Uterus (tissue), 4 donors: ENCODE measurements around the gene VRK1. TPM values are rescaled to one million over a fixed set of nuclear protein-coding genes. Genes with fewer than 3 reads are reported as not detected.

Experiments
- DNase-seq, 2 donors: peaks; one replicate each; pipeline ENCODE4 v3.0.0-alpha.2; 2019 to 2020
- H3K27ac ChIP-seq, 2 donors: fragments of 200-600 bp; sonication (generic); 1 replicate in 1 of 2; 2 replicates in 1 of 2; pipeline ENCODE4 v1.5.1; 2016 to 2018
- H3K27me3 ChIP-seq, 2 donors: fragments of 200-600 bp; sonication (generic); one replicate each; pipeline ENCODE4 v1.5.1; 2018 to 2019; ENCODE audit warnings: control low read depth in 1 of 2
- H3K36me3 ChIP-seq, 2 donors: fragments of 200-600 bp; sonication (generic); one replicate each; pipeline ENCODE4 v1.5.1; 2019; ENCODE audit warnings: control low read depth in 1 of 2
- H3K4me1 ChIP-seq, 2 donors: fragments of 200-600 bp; sonication (generic); one replicate each; pipeline ENCODE4 v1.5.1; 2018 to 2019; ENCODE audit warnings: control low read depth in 1 of 2
- H3K4me3 ChIP-seq, 2 donors: fragments of 200-600 bp; sonication (generic); 1 replicate in 1 of 2; 2 replicates in 1 of 2; pipeline ENCODE4 v1.5.1; 2018 to 2019; ENCODE audit warnings: mild to moderate bottlenecking in 1 of 2
- H3K9me3 ChIP-seq, 2 donors: fragments of 200-600 bp; sonication (generic); one replicate each; pipeline ENCODE4 v1.5.1; 2019; ENCODE audit warnings: control low read depth in 1 of 2
- CTCF ChIP-seq, 4 experiments: fragments of 200-600 bp in 2 of 4; fragments of 450-650 bp in 2 of 4; sonication (generic) in 2 of 4; IDR thresholded peaks; one replicate each; pipeline ENCODE4 v1.5.1; 2016 to 2019; ENCODE audit warnings: antibody characterized with exemption in 4 of 4, mild to moderate bottlenecking in 2 of 4, moderate library complexity in 1 of 4
- POLR2A ChIP-seq, 2 donors: fragments of 450-650 bp; IDR thresholded peaks; one replicate each; pipeline ENCODE4 v1.6.1; 2016; ENCODE audit warnings: antibody characterized with exemption in 2 of 2, mild to moderate bottlenecking in 1 of 2, moderate library complexity in 1 of 2
- intact Hi-C: fragments of 100-400 bp; cut with DNase I; formaldehyde crosslinking; loops from one replicate; pipeline ENCODE4 v1.15.1; 2023; ENCODE audit warnings: low total_unique reads
- total RNA-seq, 4 donors: library from RNA; depleted of rRNA in 3 of 4; stranded (reverse); fragments of >200 nt in 3 of 4; gene quantifications; one replicate each; pipeline versions ENCODE4 v1.1.0 to v1.2.4, GENCODE V29; 2014 to 2023
- donor health status: DM: yes; HTN: yes; CAD: no.

The VRK1 gene
- total RNA-seq, 4 donors from 2014 or later = 21.0 to 54.5 (median 37.1) TPM

- Histone ChIP-seq H3K9me3 (no peaks in the 10 kb centered on the region), H3K27me3 (no peaks in the 10 kb centered on the region), H3K4me1 (peaks cover 0 to under 1% of the 10 kb centered on the region in 2 donors), H3K36me3 (no peaks in the 10 kb centered on the region), H3K4me3 (no peak overlapping the region), H3K27ac (no peak overlapping the region)
- DNase-seq = no peak
- TF ChIP-seq POLR2A (IDR thresholded peaks at IDR 0.05) (no peak), CTCF (IDR thresholded peaks at IDR 0.05) (no peak)
- intact Hi-C loops = no loop called here
These were observed 5.8 kb downstream of the VRK1 start for GRCh38 chr14:96802963-96803362.

- Histone ChIP-seq H3K4me3 (no peak overlapping the region), H3K4me1 (no peaks in the 10 kb centered on the region), H3K27ac (no peak overlapping the region), H3K36me3 (no peaks in the 10 kb centered on the region), H3K27me3 (no peaks in the 10 kb centered on the region), H3K9me3 (no peaks in the 10 kb centered on the region)
- TF ChIP-seq CTCF (IDR thresholded peaks at IDR 0.05) = no peak
- no peak for TF ChIP-seq POLR2A (IDR thresholded peaks at IDR 0.05)
- DNase-seq = no peak
- intact Hi-C loops = no loop called here
These were observed 6.8 kb downstream of the VRK1 start for GRCh38 chr14:96803958-96804357.

GRCh38 chr14:96804895-96805294 lies 7.7 kb downstream of the VRK1 start:
- Histone ChIP-seq H3K27ac (no peak overlapping the region), H3K4me1 (no peaks in the 10 kb centered on the region), H3K4me3 (no peak overlapping the region), H3K9me3 (no peaks in the 10 kb centered on the region), H3K27me3 (no peaks in the 10 kb centered on the region), H3K36me3 (no peaks in the 10 kb centered on the region)
- intact Hi-C loops = no loop called here
- TF ChIP-seq CTCF (IDR thresholded peaks at IDR 0.05) = no peak
- TF ChIP-seq POLR2A (IDR thresholded peaks at IDR 0.05) = no peak
- DNase-seq = no peak

- H3K27me3 ChIP-seq = no peaks in the 10 kb centered on the region
- TF ChIP-seq POLR2A (IDR thresholded peaks at IDR 0.05) (no peak), CTCF (IDR thresholded peaks at IDR 0.05) (no peak)
- H3K36me3 ChIP-seq = no peaks in the 10 kb centered on the region
- no peak for DNase-seq
- intact Hi-C loops = no loop called here
- no peak overlapping the region for H3K4me3 ChIP-seq
- no peaks in the 10 kb centered on the region for H3K9me3 ChIP-seq
- no peaks in the 10 kb centered on the region for H3K4me1 ChIP-seq
- H3K27ac ChIP-seq = no peak overlapping the region
These were observed 8.8 kb downstream of the VRK1 start for GRCh38 chr14:96805956-96806355.

DNA sequence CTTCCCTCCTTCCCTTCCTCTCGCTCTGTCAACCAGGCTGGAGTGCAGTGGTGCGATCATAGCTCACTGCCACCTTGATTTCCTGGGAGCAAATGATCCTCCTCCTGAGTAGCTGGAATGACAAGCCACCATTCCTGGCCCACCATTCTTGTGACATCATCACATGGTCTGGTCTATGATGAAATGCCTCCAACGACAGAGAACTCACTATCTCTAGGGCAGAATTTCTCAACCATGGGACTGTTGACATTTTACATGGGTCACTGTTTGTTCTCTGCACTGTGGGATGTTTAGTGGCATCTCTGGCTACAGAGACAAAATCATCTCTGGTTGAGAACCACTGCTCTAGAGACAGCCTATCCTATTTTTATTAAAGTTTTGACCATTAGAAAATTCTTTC lies 9.7 kb downstream of the VRK1 start:
- TF ChIP-seq CTCF (IDR thresholded peaks at IDR 0.05) = no peak
- no peak for TF ChIP-seq POLR2A (IDR thresholded peaks at IDR 0.05)
- H3K36me3 ChIP-seq = no peaks in the 10 kb centered on the region
- no peak for DNase-seq
- H3K27ac ChIP-seq = no peak overlapping the region
- no peak overlapping the region for H3K4me3 ChIP-seq
- H3K27me3 ChIP-seq = no peaks in the 10 kb centered on the region
- H3K4me1 ChIP-seq = no peaks in the 10 kb centered on the region
- H3K9me3 ChIP-seq = no peaks in the 10 kb centered on the region
- intact Hi-C loops = no loop called here
